Stimulated activated CD8-positive, alpha-beta memory T cell treated with anti-CD3 and anti-CD28 coated beads, Interleukin-15, amount 100 ng/mL, for 1 hour (primary cell): ENCODE measurements around the gene EXOSC10.
"Not testable (repeated sequence)": the region's sequence is repeated elsewhere in the genome, so short reads cannot be mapped to it uniquely, and the experiment has no call there.

Experiments
- DNase-seq: peaks from one replicate; pipeline ENCODE4 v3.0.0-alpha.2; 2020; ENCODE audit warnings: low read depth

EXOSC10 gene

GRCh38 chr1:11109047-11109760 is 9.5 kb upstream of the EXOSC10 start:
- no peak for DNase-seq

DNA sequence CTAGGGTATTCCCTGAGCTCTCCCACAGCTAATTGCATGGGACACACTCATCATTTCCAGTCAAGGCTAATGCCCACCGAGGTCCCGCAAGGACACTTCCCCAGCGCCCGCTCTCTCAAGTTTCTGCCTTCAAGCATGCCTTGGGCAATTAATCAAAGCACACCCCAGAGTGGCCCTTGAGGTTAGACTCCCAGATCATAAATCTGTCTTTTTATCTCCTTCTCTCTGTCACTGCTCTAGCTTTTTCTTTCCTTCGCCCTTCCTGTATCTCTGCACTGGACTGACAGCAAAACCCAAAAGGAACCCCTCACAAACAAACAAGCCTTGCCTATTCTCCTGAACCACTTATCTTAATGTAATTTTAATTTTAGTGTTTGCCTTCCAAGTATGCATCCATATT is 7.9 kb upstream of the EXOSC10 start:
- no peak for DNase-seq

- no peak for DNase-seq
Measured at GRCh38 chr1:11105586-11105985, 5.9 kb upstream of the EXOSC10 start.

GRCh38 chr1:11101347-11101746 is 1.7 kb upstream of the EXOSC10 start:
- no peak for DNase-seq

- not testable (repeated sequence) for DNase-seq
Measured at GRCh38 chr1:11100806-11101205, 1.1 kb upstream of the EXOSC10 start.

DNA sequence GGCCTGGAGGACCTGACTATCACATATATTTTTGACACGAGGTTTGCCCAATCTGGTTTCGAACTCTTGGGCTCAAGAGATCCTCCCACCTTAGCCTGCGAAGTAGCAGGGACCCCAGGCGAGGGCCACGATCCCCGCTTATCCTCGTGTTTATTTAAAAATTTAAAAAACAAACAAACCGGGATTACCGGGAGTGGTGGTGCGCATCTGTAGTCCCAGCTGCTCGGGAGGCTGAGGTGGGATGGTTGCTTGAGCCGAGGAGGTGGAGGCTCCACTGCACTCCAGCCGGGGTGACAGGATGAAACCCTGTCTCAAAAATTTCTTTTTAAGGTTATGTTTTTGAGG is 452 bp upstream of the EXOSC10 start:
- no peak for DNase-seq

GRCh38 chr1:11098931-11099309 is 749 bp downstream of the EXOSC10 start:
- DNase-seq = no peak

DNA sequence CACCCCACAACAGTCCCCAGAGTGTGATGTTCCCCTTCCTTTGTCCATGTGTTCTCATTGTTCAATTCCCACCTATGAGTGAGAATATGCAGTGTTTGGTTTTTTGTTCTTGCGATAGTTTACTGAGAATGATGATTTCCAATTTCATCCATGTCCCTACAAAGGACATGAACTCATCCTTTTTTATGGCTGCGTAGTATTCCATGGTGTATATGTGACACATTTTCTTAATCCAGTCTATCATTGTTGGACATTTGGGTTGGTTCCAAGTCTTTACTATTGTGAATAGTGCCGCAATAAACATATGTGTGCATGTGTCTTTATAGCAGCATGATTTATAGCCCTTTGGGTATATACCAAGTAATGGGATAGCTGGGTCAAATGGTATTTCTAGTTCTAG is 15.9 kb downstream of the EXOSC10 start:
- not testable (repeated sequence) for DNase-seq

DNA sequence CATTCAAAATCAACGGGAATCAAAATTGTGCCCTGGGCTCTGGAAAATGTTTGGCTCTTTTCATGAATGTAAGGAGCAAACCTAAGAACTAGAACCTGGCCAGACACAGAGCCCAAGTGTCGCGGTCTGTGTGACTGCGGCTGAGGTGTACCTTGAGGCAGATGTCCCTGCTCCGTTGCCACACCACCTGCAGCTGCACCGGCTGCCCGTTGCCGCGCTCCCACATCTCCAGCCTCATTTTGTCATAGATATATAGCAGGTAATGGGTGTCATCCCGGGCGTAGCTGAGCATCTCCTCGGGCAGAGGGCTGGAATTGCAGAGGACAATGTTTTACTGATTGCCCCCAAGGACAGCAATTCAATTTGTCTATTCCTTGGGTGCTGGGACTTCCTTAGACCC is 18.7 kb downstream of the EXOSC10 start:
- no peak for DNase-seq

DNA sequence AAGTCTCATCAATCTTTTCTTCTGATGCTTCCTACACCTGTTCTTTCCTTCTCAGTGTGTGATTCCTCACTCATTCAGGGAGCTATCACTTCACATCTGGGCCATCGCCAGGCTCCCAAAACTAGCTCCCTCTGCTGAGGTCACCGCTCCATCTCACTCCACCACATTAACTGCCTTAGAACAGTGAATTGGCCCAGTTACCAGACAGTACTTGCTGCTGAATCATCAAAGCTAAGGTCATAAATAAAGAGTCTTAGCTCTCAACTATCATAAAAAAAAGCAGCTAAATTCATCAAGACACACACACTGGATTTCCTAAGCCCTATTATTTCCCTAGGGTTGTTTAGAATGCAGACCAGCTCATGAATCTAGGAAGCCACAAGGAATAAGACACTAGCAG is 21.0 kb downstream of the EXOSC10 start:
- DNase-seq = no peak

DNA sequence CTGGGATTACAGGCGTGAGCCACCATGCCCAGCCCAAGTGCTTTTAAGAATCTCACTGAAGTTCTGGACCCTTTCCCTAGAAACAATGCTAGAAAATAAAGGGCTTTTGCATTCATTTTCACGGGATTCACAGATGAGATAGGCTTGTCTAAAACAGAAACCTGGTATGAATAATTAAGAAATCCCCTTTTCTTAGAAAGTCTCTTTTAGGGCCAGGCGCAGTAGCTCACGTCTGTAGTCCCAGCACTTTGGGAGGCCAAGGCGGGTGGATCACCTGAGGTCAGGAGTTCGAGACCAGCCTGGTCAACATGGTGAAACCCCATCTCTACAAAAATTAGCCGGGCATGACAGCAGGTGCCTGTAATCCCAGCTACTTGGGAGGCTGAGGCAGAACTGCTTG is 26.3 kb downstream of the EXOSC10 start:
- DNase-seq = not testable (repeated sequence)

DNA sequence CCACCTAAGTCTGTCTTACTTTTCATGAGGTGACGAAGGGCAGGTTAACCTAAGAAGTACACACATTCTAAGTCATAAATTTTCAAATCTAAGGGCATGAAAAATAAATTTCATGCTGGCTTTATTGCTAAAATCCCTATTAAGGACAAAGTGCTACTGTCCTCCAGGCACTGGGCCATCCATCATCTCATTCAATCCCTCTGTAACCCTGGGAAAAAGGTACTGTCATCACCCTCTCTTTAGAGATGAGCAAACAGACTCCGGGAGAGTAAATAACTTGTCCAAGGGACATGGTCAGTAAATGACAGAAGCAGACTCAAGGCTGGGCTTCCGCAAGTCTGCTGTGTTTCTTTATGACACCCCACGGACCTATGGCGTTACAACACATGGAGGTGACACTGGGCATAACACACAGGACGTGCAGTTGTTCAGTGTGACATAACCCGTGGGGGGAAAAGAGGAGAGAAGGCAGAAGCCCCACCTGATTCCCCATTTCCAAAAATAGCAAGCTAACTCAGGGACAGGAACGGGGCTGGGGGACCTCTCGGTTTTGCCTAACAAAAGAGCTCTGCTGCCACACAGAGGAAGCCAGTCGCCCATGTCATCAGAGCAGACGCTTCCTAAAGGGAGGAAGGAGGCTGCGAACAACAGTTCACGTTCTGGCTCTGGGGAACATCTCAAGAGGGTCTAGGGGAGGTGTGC is 27.3 kb downstream of the EXOSC10 start:
- DNase-seq = no peak

DNA sequence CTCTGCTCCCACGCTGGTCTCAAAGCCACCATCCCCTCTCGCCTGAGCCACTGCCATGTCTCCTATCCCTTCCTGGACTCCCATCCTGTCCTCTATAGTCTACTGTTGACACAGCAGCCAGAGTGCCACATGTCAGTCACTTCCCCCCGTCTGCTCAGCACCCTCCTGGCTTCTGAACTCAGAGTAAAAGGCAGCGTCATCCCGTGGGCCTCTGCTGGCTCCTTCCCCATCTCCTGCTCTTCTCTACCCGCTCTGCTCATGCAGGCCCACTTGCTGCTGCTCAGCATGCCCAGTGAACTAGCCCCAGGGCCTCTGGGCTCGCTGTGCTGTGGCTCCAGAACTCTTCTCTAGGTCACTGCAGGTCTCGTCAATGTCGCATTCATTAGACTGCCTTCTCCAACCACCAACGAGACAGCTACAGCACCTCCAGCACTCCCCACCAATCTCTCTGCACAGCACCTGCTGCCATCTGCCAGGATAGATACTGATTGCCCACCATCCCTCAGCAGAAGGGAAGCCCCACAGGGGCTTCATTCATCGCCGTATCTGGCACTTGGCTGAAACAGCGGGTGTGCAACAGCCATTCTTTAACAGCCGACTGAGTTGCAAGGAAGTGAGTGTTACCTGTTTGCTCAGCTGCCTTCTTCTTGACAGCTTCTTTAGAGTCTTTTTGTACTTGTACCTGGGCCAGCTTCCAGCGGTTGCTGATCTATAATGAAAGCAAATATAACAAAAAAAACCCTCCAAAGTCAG is 28.0 kb downstream of the EXOSC10 start:
- no peak for DNase-seq

GRCh38 chr1:11070876-11071275 is 28.8 kb downstream of the EXOSC10 start:
- DNase-seq = no peak

- no peak for DNase-seq
Measured at GRCh38 chr1:11068600-11069473, 30.8 kb downstream of the EXOSC10 start.

GRCh38 chr1:11067716-11068599 is 31.7 kb downstream of the EXOSC10 start:
- no peak for DNase-seq

GRCh38 chr1:11065796-11066195 is 33.9 kb downstream of the EXOSC10 start:
- no peak for DNase-seq

DNA sequence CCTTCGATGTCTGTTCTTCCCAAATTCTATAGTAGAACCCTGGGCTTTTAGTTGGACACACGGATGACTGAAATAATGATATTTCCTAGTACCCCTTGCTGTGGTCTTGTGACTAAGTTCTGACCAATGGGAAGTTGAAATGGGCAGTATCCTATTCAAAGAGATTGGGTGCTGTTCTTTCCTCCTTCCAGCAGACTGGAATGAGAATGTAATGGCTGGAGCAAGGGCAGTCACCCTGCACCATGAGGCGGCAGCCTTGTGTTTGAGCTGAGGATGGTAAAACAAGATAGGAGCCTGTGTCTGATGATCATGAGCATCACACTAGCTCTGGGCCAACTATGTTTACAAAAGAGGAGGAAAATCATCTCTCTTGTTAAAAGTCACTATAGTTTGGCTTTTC is 34.7 kb downstream of the EXOSC10 start:
- DNase-seq = no peak

DNA sequence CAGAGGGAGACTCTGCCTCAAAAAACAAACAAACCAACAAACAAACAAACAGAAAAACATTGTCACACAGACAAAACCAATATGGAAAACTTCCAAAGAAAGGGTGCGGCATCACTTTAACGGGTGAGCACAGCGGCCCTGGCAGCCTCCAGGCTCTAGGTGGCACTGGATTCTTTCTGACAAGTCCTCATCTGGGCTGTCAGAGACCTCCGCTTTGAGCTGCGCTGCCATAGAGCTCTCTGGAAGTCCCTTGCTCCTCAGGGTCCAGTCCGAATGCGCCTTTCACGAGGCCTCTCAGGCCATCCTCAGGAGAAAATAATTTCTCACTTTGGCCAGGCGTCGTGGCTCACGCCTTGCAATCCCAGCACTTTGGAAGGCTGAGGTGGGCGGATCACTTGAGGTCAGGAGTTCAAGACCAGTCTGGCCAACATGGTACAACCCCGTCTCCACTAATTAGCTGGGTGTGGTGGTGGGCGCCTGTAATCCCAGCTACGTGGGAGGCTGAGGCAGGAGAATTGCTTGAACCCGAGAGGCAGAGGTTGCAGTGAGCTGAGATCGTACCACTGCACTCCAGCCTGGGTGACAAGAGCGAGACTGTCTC is 35.6 kb downstream of the EXOSC10 start:
- DNase-seq = not testable (repeated sequence)

DNA sequence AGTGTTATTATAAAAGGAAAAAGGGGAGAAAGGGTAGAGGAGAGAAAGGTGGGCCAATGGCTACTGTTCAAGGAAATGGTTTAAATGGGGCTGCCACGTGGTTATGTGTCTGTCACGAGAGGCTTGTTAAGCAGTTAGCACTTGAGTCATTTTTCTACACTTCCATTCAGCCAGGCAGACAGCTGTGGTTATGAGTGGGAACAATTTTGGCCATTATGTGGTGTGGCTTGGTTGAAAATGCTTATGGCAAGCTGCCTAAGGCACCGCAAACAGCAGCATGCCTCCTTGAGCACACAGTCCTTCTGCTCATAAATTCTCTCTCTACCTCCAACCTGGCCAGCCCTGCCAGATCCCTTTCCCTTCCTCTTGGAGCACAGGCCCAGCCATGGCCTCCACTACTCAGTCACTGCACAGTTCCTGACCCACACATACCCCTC is 36.7 kb downstream of the EXOSC10 start:
- no peak for DNase-seq
